HG03442 (cell line): ENCODE measurements around the gene IL34.

ENCODE experiments used
- ATAC-seq: cut with Tn5 transposase; IDR thresholded peaks from one replicate; pipeline ENCODE4 v1.9.1; 2021; ENCODE audit warnings: mild to moderate bottlenecking, moderate library complexity; ENCODE audit not compliant: unreplicated experiment

The IL34 gene

GRCh38 chr16:70676675-70677498 is 30.5 kb downstream of the IL34 start:
- ATAC-seq: no peak

GRCh38 chr16:70677499-70678120 is 31.3 kb downstream of the IL34 start:
- no peak for ATAC-seq

- no peak for ATAC-seq
Observed at GRCh38 chr16:70678121-70678897, 31.9 kb downstream of the IL34 start.

GRCh38 chr16:70678898-70679670 is 32.7 kb downstream of the IL34 start:
- ATAC-seq: no peak

GRCh38 chr16:70679671-70680494 is 33.5 kb downstream of the IL34 start:
- ATAC-seq: no peak

GRCh38 chr16:70680495-70681381 is 34.4 kb downstream of the IL34 start:
- ATAC-seq: no peak

- ATAC-seq: no peak
Observed at GRCh38 chr16:70681382-70682238, 35.3 kb downstream of the IL34 start.

- no peak for ATAC-seq
Observed at GRCh38 chr16:70682239-70683145, 36.1 kb downstream of the IL34 start.

GRCh38 chr16:70683146-70683944 is 37.0 kb downstream of the IL34 start:
- no peak for ATAC-seq

- no peak for ATAC-seq
Observed at GRCh38 chr16:70684146-70685060, 38.0 kb downstream of the IL34 start.

GRCh38 chr16:70685061-70685937 is 38.9 kb downstream of the IL34 start:
- no peak for ATAC-seq

GRCh38 chr16:70685938-70686375 is 39.6 kb downstream of the IL34 start, which contains the start of gene MTSS2:
Gene MTSS2, minus strand, starts transcription at chr16:70686053. Its CDS starts 262 bp downstream, at chr16:70685791.
- ATAC-seq: no peak

- no peak for ATAC-seq
Observed at GRCh38 chr16:70686376-70687101, 40.2 kb downstream of the IL34 start.
